Measurements from ENCODE around the gene RAP2A.

The RAP2A gene

GRCh38 chr13:97430296-97430695, 3.7 kb upstream of the RAP2A start:
- intact Hi-C loops (cut with micrococcal nuclease): loop anchor here (5.0 to 10.0 kb wide), 2 partner anchors 63 to 375 kb away; no protein-coding TSS in a partner anchor
- Mint-ChIP-seq H3K27me3 (no peaks in the 10 kb centered on the region), H3K27ac (peak overlapping the region; percentile 22), H3K36me3 (ENCODE audit: low read depth) (peaks cover 21% of the 10 kb centered on the region), H3K4me3 (no peak overlapping the region), H3K4me1 (ENCODE audit: low read depth) (peaks cover 35% of the 10 kb centered on the region), H3K9me3 (no peaks in the 10 kb centered on the region)

GRCh38 chr13:97431171-97431764, 2.7 kb upstream of the RAP2A start:
- intact Hi-C loops (cut with micrococcal nuclease): loop anchor here (5.0 to 10.0 kb wide), 2 partner anchors 64 to 374 kb away; no protein-coding TSS in a partner anchor
- no peaks in the 10 kb centered on the region for H3K27me3 Mint-ChIP-seq
- H3K36me3 Mint-ChIP-seq (ENCODE audit: low read depth): peaks cover 28% of the 10 kb centered on the region
- no peak overlapping the region for H3K27ac Mint-ChIP-seq
- no peak overlapping the region for H3K4me3 Mint-ChIP-seq
- H3K9me3 Mint-ChIP-seq: no peaks in the 10 kb centered on the region
- H3K4me1 Mint-ChIP-seq (ENCODE audit: low read depth): peaks cover 42% of the 10 kb centered on the region

- H3K27ac Mint-ChIP-seq: peak overlapping the region; percentile 96
- H3K27me3 Mint-ChIP-seq: no peaks in the 10 kb centered on the region
- peaks cover 33% of the 10 kb centered on the region for H3K36me3 Mint-ChIP-seq (ENCODE audit: low read depth)
- H3K4me1 Mint-ChIP-seq (ENCODE audit: low read depth): peaks cover 49% of the 10 kb centered on the region
- intact Hi-C loops (cut with micrococcal nuclease): loop anchor here (2.0 to 10.0 kb wide), 3 partner anchors 65 to 372 kb away; partner anchors contain the start of gene MBNL2
- H3K4me3 Mint-ChIP-seq: peak overlapping the region; percentile 97
- no peaks in the 10 kb centered on the region for H3K9me3 Mint-ChIP-seq
These were observed 1.6 kb upstream of the RAP2A start for GRCh38 chr13:97432232-97432916.

DNA sequence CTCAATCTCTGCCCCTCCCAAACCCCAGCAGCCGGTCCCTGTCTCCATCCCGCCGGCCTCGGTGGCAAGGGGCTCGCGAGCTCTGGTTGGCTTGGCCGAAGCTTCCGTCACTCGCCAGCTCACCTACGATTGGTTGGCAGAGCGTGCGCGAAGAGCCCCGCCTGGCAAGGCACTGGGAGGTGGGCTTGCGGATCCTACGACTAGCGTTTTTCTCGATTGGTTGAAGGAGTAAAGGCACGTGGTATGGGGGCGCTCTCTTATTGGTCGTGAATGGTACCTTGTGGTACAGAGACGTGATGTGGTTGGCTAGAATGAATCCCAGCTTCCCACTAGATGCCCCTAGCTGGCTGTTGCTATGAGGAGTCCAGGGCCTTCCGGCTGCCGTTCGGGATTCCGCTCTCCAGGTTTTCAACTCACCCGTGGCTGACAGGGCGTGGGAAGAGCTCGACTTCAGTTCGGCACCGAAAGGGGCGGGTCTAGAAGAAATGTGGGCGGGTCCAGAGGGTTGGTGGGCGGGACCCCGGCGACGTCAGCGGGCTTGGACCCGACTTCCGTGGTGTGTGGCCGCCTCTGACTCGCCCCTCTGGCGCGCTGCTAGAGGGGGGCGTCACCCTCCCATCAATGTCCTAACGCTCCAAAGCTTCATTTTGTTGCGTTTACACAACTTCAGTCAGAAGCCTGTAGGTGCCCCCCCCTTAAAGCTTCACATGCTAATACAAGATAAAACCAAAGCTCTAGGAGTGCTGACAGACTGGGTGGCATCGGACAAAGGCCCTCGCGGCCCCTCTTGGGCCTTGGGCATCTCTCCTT, 847 bp upstream of the RAP2A start:
- Mint-ChIP-seq H3K27ac (peak overlapping the region; percentile 96), H3K27me3 (no peaks in the 10 kb centered on the region), H3K4me1 (ENCODE audit: low read depth) (peaks cover 49% of the 10 kb centered on the region), H3K4me3 (peak overlapping the region; percentile 97), H3K36me3 (ENCODE audit: low read depth) (peaks cover 33% of the 10 kb centered on the region), H3K9me3 (no peaks in the 10 kb centered on the region)
- intact Hi-C loops (cut with micrococcal nuclease): loop anchor here (1.0 to 10.0 kb wide), 4 partner anchors 46 to 372 kb away; partner anchors contain the start of gene MBNL2

GRCh38 chr13:97434397-97435201, 630 bp downstream of the RAP2A start:
- no peaks in the 10 kb centered on the region for H3K9me3 Mint-ChIP-seq
- H3K27me3 Mint-ChIP-seq: no peaks in the 10 kb centered on the region
- peaks cover 41% of the 10 kb centered on the region for H3K4me1 Mint-ChIP-seq (ENCODE audit: low read depth)
- peak overlapping the region; percentile 88 for H3K4me3 Mint-ChIP-seq
- peaks cover 33% of the 10 kb centered on the region for H3K36me3 Mint-ChIP-seq (ENCODE audit: low read depth)
- H3K27ac Mint-ChIP-seq: peak overlapping the region; percentile 96
- intact Hi-C loops (cut with micrococcal nuclease): loop anchor here (5.0 to 10.0 kb wide), 2 partner anchors 67 to 370 kb away; no protein-coding TSS in a partner anchor

DNA sequence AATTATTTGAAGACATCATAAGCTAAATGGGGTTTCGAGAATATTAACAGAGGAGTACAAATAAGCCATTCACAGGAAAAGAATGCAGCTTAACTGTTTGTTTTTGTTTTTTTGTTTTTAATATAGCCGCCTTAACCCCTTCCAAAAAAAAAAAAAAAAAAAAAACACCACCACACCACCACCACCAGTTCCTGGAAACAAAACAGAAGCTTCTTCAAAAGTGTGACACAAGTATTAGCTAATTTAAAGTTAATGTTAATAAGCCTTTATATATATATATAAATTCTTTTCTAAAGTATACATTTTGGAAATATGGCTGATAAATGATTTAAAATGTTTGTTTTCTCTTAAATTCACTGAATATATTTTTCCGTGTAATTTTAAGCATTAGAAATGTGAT, 1.4 kb downstream of the RAP2A start:
- Mint-ChIP-seq H3K36me3 (ENCODE audit: low read depth) (peaks cover 33% of the 10 kb centered on the region), H3K27me3 (no peaks in the 10 kb centered on the region), H3K4me3 (peak overlapping the region; percentile 88), H3K9me3 (no peaks in the 10 kb centered on the region), H3K27ac (peak overlapping the region; percentile 96), H3K4me1 (ENCODE audit: low read depth) (peaks cover 34% of the 10 kb centered on the region)
- intact Hi-C loops (cut with micrococcal nuclease): loop anchor here (10.0 kb wide), 1 partner anchor 369 kb away; no protein-coding TSS in a partner anchor

- H3K36me3 Mint-ChIP-seq (ENCODE audit: low read depth): peaks cover 33% of the 10 kb centered on the region
- intact Hi-C loops (cut with micrococcal nuclease): loop anchor here (10.0 kb wide), 1 partner anchor 369 kb away; no protein-coding TSS in a partner anchor
- H3K9me3 Mint-ChIP-seq: no peaks in the 10 kb centered on the region
- peaks cover 32% of the 10 kb centered on the region for H3K4me1 Mint-ChIP-seq (ENCODE audit: low read depth)
- peak overlapping the region; percentile 96 for H3K27ac Mint-ChIP-seq
- H3K4me3 Mint-ChIP-seq: peak overlapping the region; percentile 88
- no peaks in the 10 kb centered on the region for H3K27me3 Mint-ChIP-seq
These were observed 1.8 kb downstream of the RAP2A start for GRCh38 chr13:97435794-97436193.

DNA sequence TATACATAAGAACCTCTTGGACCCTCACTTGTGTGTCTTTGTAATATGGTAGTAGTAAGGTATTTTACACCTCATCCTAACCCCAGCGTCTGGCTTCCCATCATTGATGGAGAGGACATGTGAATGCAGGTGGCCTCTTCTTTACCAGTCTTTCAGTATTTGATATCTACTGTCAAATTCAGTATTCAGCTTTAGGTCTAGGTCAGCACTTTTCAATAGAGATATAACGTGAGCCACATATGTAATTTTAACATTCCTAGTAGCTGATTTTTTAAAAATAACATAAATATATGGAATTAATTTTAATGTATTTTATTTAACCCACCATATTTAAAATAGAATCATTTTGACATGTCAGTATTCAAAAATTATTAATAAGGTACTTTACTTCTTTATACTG, 2.9 kb downstream of the RAP2A start:
- Mint-ChIP-seq H3K4me3 (no peak overlapping the region), H3K4me1 (ENCODE audit: low read depth) (peaks cover 22% of the 10 kb centered on the region), H3K36me3 (ENCODE audit: low read depth) (peaks cover 33% of the 10 kb centered on the region), H3K9me3 (no peaks in the 10 kb centered on the region), H3K27ac (no peak overlapping the region), H3K27me3 (no peaks in the 10 kb centered on the region)
- intact Hi-C loops (cut with micrococcal nuclease): loop anchor here (10.0 kb wide), 1 partner anchor 368 kb away; no protein-coding TSS in a partner anchor

DNA sequence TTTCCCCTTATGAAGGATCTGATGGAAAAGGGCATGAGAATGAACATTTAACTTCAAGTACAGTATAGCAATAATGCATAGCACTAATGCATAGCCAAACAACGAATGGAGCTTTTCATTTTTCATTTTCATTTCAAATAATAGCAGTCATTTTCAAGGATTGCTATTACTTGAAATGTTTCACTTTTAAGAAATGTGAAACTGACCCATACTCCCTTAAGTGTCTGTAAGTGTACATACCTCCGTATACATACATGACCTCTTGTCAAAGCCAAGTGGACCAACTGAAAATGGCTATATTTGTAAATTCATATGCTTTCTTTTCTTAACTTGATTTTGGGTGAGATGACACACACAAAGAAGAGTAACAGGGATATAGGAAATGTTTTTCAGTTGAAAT, 3.8 kb downstream of the RAP2A start:
- H3K4me1 Mint-ChIP-seq (ENCODE audit: low read depth): peaks cover 15% of the 10 kb centered on the region
- peaks cover 34% of the 10 kb centered on the region for H3K36me3 Mint-ChIP-seq (ENCODE audit: low read depth)
- H3K27ac Mint-ChIP-seq: no peak overlapping the region
- intact Hi-C loops (cut with micrococcal nuclease): loop anchor here (10.0 kb wide), 1 partner anchor 367 kb away; no protein-coding TSS in a partner anchor
- H3K9me3 Mint-ChIP-seq: no peaks in the 10 kb centered on the region
- no peak overlapping the region for H3K4me3 Mint-ChIP-seq
- no peaks in the 10 kb centered on the region for H3K27me3 Mint-ChIP-seq

DNA sequence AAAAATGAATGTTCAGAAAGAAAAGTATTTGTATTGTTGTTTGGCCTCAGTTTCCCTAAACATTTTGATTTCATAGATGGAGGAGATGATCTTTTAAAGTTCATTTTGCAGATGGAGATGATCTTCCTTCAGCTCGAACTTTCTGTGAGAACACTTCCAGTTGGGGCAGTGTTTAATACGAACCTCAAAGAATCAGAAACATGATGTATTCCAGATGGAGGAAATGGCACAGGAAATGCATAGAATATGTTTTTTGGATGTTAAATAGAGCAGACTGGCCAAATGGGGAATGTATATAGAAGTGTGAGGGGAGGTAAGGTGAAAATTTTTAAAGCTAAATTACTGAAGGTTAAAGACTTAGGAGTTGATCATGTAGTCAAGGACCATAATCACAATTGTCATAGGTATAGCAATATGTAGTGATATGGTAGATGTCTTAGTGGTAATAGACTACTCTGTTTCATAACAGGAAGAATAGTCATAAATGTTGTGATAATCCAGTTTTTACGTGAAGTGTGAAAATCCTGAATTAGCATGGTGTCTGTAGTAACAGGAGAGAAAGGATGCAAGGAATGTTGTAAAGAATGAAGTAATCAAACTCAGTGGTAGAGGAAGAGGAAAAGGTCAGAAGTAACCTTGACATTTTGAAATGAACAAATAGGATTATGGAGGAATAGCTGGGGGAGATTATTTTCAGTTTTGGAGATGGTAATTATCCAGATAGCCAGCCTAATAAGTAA, 5.1 kb downstream of the RAP2A start:
- intact Hi-C loops (cut with micrococcal nuclease): loop anchor here (10.0 kb wide), 1 partner anchor 366 kb away; no protein-coding TSS in a partner anchor
- Mint-ChIP-seq H3K36me3 (ENCODE audit: low read depth) (peaks cover 28% of the 10 kb centered on the region), H3K4me3 (no peak overlapping the region), H3K9me3 (no peaks in the 10 kb centered on the region), H3K4me1 (ENCODE audit: low read depth) (peaks cover 14% of the 10 kb centered on the region), H3K27me3 (no peaks in the 10 kb centered on the region), H3K27ac (no peak overlapping the region)

GRCh38 chr13:97440598-97441170, 6.7 kb downstream of the RAP2A start:
- no peak overlapping the region for H3K27ac Mint-ChIP-seq
- peaks cover 26% of the 10 kb centered on the region for H3K36me3 Mint-ChIP-seq (ENCODE audit: low read depth)
- no peaks in the 10 kb centered on the region for H3K27me3 Mint-ChIP-seq
- intact Hi-C loops (cut with micrococcal nuclease): loop anchor here (10.0 kb wide), 1 partner anchor 124 kb away; no protein-coding TSS in a partner anchor
- H3K4me1 Mint-ChIP-seq (ENCODE audit: low read depth): peaks cover 21% of the 10 kb centered on the region
- H3K9me3 Mint-ChIP-seq: no peaks in the 10 kb centered on the region
- no peak overlapping the region for H3K4me3 Mint-ChIP-seq

DNA sequence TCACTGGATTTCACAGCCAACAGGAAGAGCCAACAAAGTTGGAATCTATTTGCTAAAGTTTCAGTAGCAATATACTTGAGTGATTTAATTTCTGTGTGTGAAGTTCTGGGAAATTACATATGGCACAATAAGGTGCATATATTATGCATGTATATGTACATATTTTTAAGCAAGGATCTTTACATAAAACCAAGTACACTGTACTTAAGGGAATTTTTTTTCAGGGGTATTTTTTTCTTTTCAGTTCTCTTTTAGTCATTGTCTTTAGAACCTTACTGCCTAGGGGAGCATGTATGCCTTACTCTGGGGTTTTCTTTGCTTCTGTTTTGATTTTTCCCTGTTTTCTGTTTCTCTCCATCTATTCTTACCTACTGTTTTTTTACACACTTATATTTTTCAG, 7.4 kb downstream of the RAP2A start:
- no peak overlapping the region for H3K4me3 Mint-ChIP-seq
- no peaks in the 10 kb centered on the region for H3K27me3 Mint-ChIP-seq
- H3K27ac Mint-ChIP-seq: no peak overlapping the region
- peaks cover 21% of the 10 kb centered on the region for H3K4me1 Mint-ChIP-seq (ENCODE audit: low read depth)
- intact Hi-C loops (cut with micrococcal nuclease): loop anchor here (10.0 kb wide), 1 partner anchor 123 kb away; no protein-coding TSS in a partner anchor
- no peaks in the 10 kb centered on the region for H3K9me3 Mint-ChIP-seq
- H3K36me3 Mint-ChIP-seq (ENCODE audit: low read depth): peaks cover 26% of the 10 kb centered on the region
